H1 (cell line): Measurements from ENCODE around the gene HOXB6. TPM values are rescaled to one million over a fixed set of nuclear protein-coding genes. Genes with fewer than 3 reads are reported as not detected.

Experiments
- BCL11A ChIP-seq, 2 experiments: IDR thresholded peaks; one replicate each; pipeline ENCODE4 v1.6.1; 2011; ENCODE audit warnings: low read depth in 2 of 2, low read length in 2 of 2, mild to moderate bottlenecking in 2 of 2
- POLR2A ChIP-seq, 2 experiments: IDR thresholded peaks; 1 replicate in 1 of 2; 2 replicates in 1 of 2; pipeline ENCODE4 v1.6.1; 2011; ENCODE audit warnings: low read depth in 2 of 2, low read length in 2 of 2, mild to moderate bottlenecking in 2 of 2; ENCODE audit errors: control extremely low read depth in 1 of 2
- SIRT6 ChIP-seq: IDR thresholded peaks from one replicate; pipeline ENCODE4 v1.7.1; 2012; ENCODE audit warnings: low read length, inconsistent platforms
- polyA plus RNA-seq, 7 experiments: library from polyadenylated mRNA; depleted of rRNA in 3 of 7; stranded (reverse) in 5 of 7; unstranded in 2 of 7; fragments of >200 nt in 5 of 7; fragments of 200-250 nt in 2 of 7; gene quantifications; 1 replicate in 5 of 7; 2 replicates in 1 of 7; 4 replicates in 1 of 7; pipeline versions ENCODE4 v1.2.1 to v1.2.3, GENCODE V29; 2011 to 2013; ENCODE audit warnings: missing spikeins in 2 of 7, mixed read lengths in 2 of 7
- total RNA-seq: library from RNA; stranded (reverse); fragmentation: NEBNext Ultra II Directional; extraction: Animal tissue kit (Norgen Biotek cat#: 25700); gene quantifications from 2 replicates; pipeline ENCODE4 v1.2.1, GENCODE V29; 2021

Gene HOXB6
- total and polyA plus RNA-seq, 2 of the 8 experiments (the other 6 are each of a cell fraction or from before 2014, with no cell fraction given): not detected

- TF ChIP-seq BCL11A (IDR thresholded peaks at IDR 0.05; ENCODE audit: low read depth in 2 of 2, low read length in 2 of 2) (no peak), POLR2A (IDR thresholded peaks at IDR 0.05; ENCODE audit: control extremely low read depth in 1 of 2, low read depth in 2 of 2, low read length in 2 of 2) (no peak), SIRT6 (no peak)
Measured at GRCh38 chr17:48569674-48570324, 35.0 kb downstream of the HOXB6 start (continued).
